Breast epithelium (tissue), 4 donors: ENCODE data around the gene SRRT. TPM values are rescaled to one million over a fixed set of nuclear protein-coding genes. Genes with fewer than 3 reads are reported as not detected.

Experiments
- DNase-seq, 2 donors: peaks; one replicate each; pipeline ENCODE4 v3.0.0-alpha.2; 2019; ENCODE audit warnings: low spot score in 2 of 2
- H3K27ac ChIP-seq, 2 donors: fragments of 200-600 bp; sonication (generic) in 1 of 2; one replicate each; pipeline ENCODE4 v1.5.1; 2016 to 2019; ENCODE audit warnings: mild to moderate bottlenecking in 1 of 2
- H3K27me3 ChIP-seq, 2 donors: fragments of 200-600 bp; sonication (generic) in 1 of 2; one replicate each; pipeline versions ENCODE4 v1.5.1 to v1.6.0; 2017 to 2019; ENCODE audit warnings: control low read depth in 1 of 2, mild to moderate bottlenecking in 1 of 2
- H3K36me3 ChIP-seq: fragments of 200-600 bp; one replicate; pipeline ENCODE4 v1.5.1; 2019
- H3K4me1 ChIP-seq, 2 donors: fragments of 200-600 bp; sonication (generic); one replicate each; pipeline ENCODE4 v1.5.1; 2016 to 2019; ENCODE audit warnings: control low read depth in 1 of 2
- H3K4me3 ChIP-seq, 3 donors: fragments of 200-600 bp; sonication (generic); 1 replicate in 2 of 3; 2 replicates in 1 of 3; pipeline ENCODE4 v1.5.1; 2016 to 2019; ENCODE audit warnings: mild to moderate bottlenecking in 3 of 3, moderate library complexity in 2 of 3
- H3K9me3 ChIP-seq, 2 donors: fragments of 200-600 bp; sonication (generic) in 1 of 2; one replicate each; pipeline ENCODE4 v1.5.1; 2016 to 2019; ENCODE audit warnings: control low read depth in 1 of 2
- CTCF ChIP-seq, 3 donors: fragments of 450-650 bp; IDR thresholded peaks; one replicate each; pipeline ENCODE4 v1.5.1; 2016 to 2017; ENCODE audit warnings: antibody characterized with exemption in 3 of 3, mild to moderate bottlenecking in 3 of 3, moderate library complexity in 3 of 3
- POLR2A ChIP-seq: fragments of 450-650 bp; IDR thresholded peaks from one replicate; pipeline ENCODE4 v1.6.1; 2016; ENCODE audit warnings: antibody characterized with exemption, mild to moderate bottlenecking, moderate library complexity
- POLR2AphosphoS5 ChIP-seq, 3 donors: sonication (generic); formaldehyde crosslinking; IDR thresholded peaks; one replicate each; pipeline ENCODE4 v1.6.1; 2017; ENCODE audit warnings: antibody characterized with exemption in 3 of 3
- intact Hi-C: fragments of 100-400 bp; cut with DNase I; formaldehyde crosslinking; loops from one replicate; pipeline ENCODE4 v1.15.1; 2023; ENCODE audit warnings: low total_unique reads
- total RNA-seq, 3 donors: library from RNA; depleted of rRNA; stranded (reverse); fragments of >200 nt; gene quantifications; one replicate each; pipeline ENCODE4 v1.1.0, GENCODE V29; 2016

SRRT gene
- total RNA-seq, 3 donors from 2014 or later: 45.8 to 111 (median 104) TPM

GRCh38 chr7:100827330-100828226 lies 47.3 kb upstream of the SRRT start, which contains the start of gene EPHB4:
TSS of gene EPHB4 (minus strand) at chr7:100827523. CDS start at chr7:100827030, 493 bp downstream.
- Histone ChIP-seq H3K27me3 (no peaks in the 10 kb centered on the region), H3K4me1 (no peaks in the 10 kb centered on the region), H3K27ac (peak within 1 kb of the TSS; percentile 79 to 89), H3K9me3 (no peaks in the 10 kb centered on the region), H3K36me3 (no peaks in the 10 kb centered on the region), H3K4me3 (peak within 1 kb of the TSS; percentile 66 to 77 (median 66))
- intact Hi-C loops: no loop called here
- peak; percentile 64 to 76 for DNase-seq
- TF ChIP-seq POLR2AphosphoS5 (IDR thresholded peaks at IDR 0.05) (peak in 1 of 3 donors; percentile 28), POLR2A (no peak), CTCF (IDR thresholded peaks at IDR 0.05) (peak in 1 of 3 donors; percentile 7)

- intact Hi-C loops: no loop called here
- Histone ChIP-seq H3K4me1 (no peaks in the 10 kb centered on the region), H3K27ac (no peak overlapping the region), H3K9me3 (no peaks in the 10 kb centered on the region), H3K4me3 (no peak overlapping the region), H3K27me3 (no peaks in the 10 kb centered on the region), H3K36me3 (no peaks in the 10 kb centered on the region)
- TF ChIP-seq POLR2AphosphoS5 (IDR thresholded peaks at IDR 0.05): peak in 1 of 3 donors; percentile 37
- no peak for TF ChIP-seq POLR2A
- no peak for DNase-seq
Measured at GRCh38 chr7:100829150-100829716, 45.7 kb upstream of the SRRT start.

- H3K4me1 ChIP-seq: no peaks in the 10 kb centered on the region
- no peak for DNase-seq
- H3K27me3 ChIP-seq: no peaks in the 10 kb centered on the region
- no peak overlapping the region for H3K27ac ChIP-seq
- no peak for TF ChIP-seq POLR2A
- no peak for TF ChIP-seq POLR2AphosphoS5 (IDR thresholded peaks at IDR 0.05)
- no peak for TF ChIP-seq CTCF (IDR thresholded peaks at IDR 0.05)
- H3K9me3 ChIP-seq: no peaks in the 10 kb centered on the region
- intact Hi-C loops: loop anchor here (1.0 kb wide), 1 partner anchor 27 kb away; no protein-coding TSS in a partner anchor
- no peaks in the 10 kb centered on the region for H3K36me3 ChIP-seq
- H3K4me3 ChIP-seq: no peak overlapping the region
Measured at GRCh38 chr7:100830396-100830795, 44.5 kb upstream of the SRRT start.

- H3K36me3 ChIP-seq: no peaks in the 10 kb centered on the region
- H3K9me3 ChIP-seq: no peaks in the 10 kb centered on the region
- DNase-seq: no peak
- TF ChIP-seq POLR2AphosphoS5 (IDR thresholded peaks at IDR 0.05): no peak
- TF ChIP-seq POLR2A: no peak
- no peak for TF ChIP-seq CTCF (IDR thresholded peaks at IDR 0.05)
- H3K27ac ChIP-seq: no peak overlapping the region
- H3K4me1 ChIP-seq: peaks cover 0 to 8% of the 10 kb centered on the region in 2 donors
- H3K4me3 ChIP-seq: no peak overlapping the region
- intact Hi-C loops: no loop called here
- no peaks in the 10 kb centered on the region for H3K27me3 ChIP-seq
Measured at GRCh38 chr7:100832281-100832633, 42.6 kb upstream of the SRRT start.

GRCh38 chr7:100835903-100836811 lies 38.7 kb upstream of the SRRT start:
- Histone ChIP-seq H3K27ac (peak overlapping the region; percentile 92 to 93), H3K4me1 (peaks cover 0 to 8% of the 10 kb centered on the region in 2 donors), H3K9me3 (no peaks in the 10 kb centered on the region), H3K4me3 (peak overlapping the region in 2 of 3 donors; percentile 52 to 62), H3K36me3 (no peaks in the 10 kb centered on the region), H3K27me3 (no peaks in the 10 kb centered on the region)
- peak in 1 of 2 donors; percentile 70 for DNase-seq
- TF ChIP-seq CTCF (IDR thresholded peaks at IDR 0.05) (no peak), POLR2A (no peak), POLR2AphosphoS5 (IDR thresholded peaks at IDR 0.05) (peak in 1 of 3 donors; percentile 9)
- intact Hi-C loops: no loop called here
